Mesenchymal stem cell (in vitro differentiated cells and primary cell): ENCODE measurements around the gene PLK5.
A peak's percentile ranks its signal among the peaks of the same experiment; 100 is the strongest.

Source experiments
- DNase-seq: peaks from one replicate; pipeline ENCODE4 v3.0.0-alpha.2; 2013
- H2AFZ ChIP-seq: one replicate; pipeline ENCODE4 v1.6.1; 2013; ENCODE audit warnings: low read depth, mild to moderate bottlenecking, control low read depth, inconsistent platforms, low read length, moderate library complexity
- H2AK5ac ChIP-seq: 2 replicates; pipeline ENCODE4 v1.6.1; 2013; ENCODE audit warnings: low read length, moderate library complexity, mild to moderate bottlenecking, inconsistent platforms; ENCODE audit not compliant: severe bottlenecking
- H2BK120ac ChIP-seq: one replicate; pipeline ENCODE4 v1.6.1; 2013; ENCODE audit warnings: low read depth, mild to moderate bottlenecking, inconsistent platforms, low read length, moderate library complexity
- H2BK12ac ChIP-seq, 2 experiments: one replicate each; pipeline ENCODE4 v1.6.1; 2013; ENCODE audit warnings: inconsistent platforms in 2 of 2, low read length in 2 of 2, mild to moderate bottlenecking in 2 of 2, moderate library complexity in 2 of 2, control low read depth in 1 of 2
- H2BK15ac ChIP-seq: one replicate; pipeline ENCODE4 v1.6.1; 2013; ENCODE audit warnings: mild to moderate bottlenecking, low read depth, inconsistent platforms; ENCODE audit not compliant: poor library complexity, severe bottlenecking
- H2BK5ac ChIP-seq: 2 replicates; pipeline ENCODE4 v1.6.1; 2013; ENCODE audit warnings: low read depth, mild to moderate bottlenecking, low read length, control low read depth, inconsistent platforms; ENCODE audit not compliant: poor library complexity, severe bottlenecking
- H3K14ac ChIP-seq, 2 experiments: one replicate each; pipeline ENCODE4 v1.6.1; 2013; ENCODE audit warnings: inconsistent platforms in 2 of 2, low read length in 2 of 2, control low read depth in 1 of 2, mild to moderate bottlenecking in 1 of 2, moderate library complexity in 1 of 2
- H3K18ac ChIP-seq, 2 experiments: one replicate each; pipeline ENCODE4 v1.6.1; 2013; ENCODE audit warnings: inconsistent platforms in 2 of 2, low read length in 2 of 2, control low read depth in 1 of 2, low read depth in 1 of 2, mild to moderate bottlenecking in 1 of 2
- H3K23ac ChIP-seq, 2 experiments: one replicate each; pipeline ENCODE4 v1.6.1; 2013; ENCODE audit warnings: inconsistent platforms in 2 of 2, low read length in 2 of 2, mild to moderate bottlenecking in 2 of 2, moderate library complexity in 2 of 2, control low read depth in 1 of 2
- H3K27ac ChIP-seq: 2 replicates; pipeline ENCODE4 v1.5.1; 2013; ENCODE audit warnings: mild to moderate bottlenecking, moderate library complexity, low read length, control low read depth, inconsistent platforms; ENCODE audit not compliant: poor library complexity, severe bottlenecking
- H3K27me3 ChIP-seq, 2 experiments: 2 replicates each; pipeline versions ENCODE4 v1.6.1 to v1.7.0; 2013; ENCODE audit warnings: low read length in 2 of 2, mild to moderate bottlenecking in 2 of 2, moderate library complexity in 2 of 2, control low read depth in 1 of 2, inconsistent platforms in 1 of 2; ENCODE audit not compliant: control insufficient read depth in 1 of 2, insufficient read depth in 1 of 2
- H3K36me3 ChIP-seq, 2 experiments: 2 replicates each; pipeline versions ENCODE4 v1.6.1 to v1.7.0; 2013; ENCODE audit warnings: low read length in 2 of 2, control low read depth in 1 of 2, inconsistent platforms in 1 of 2, low read depth in 1 of 2, mild to moderate bottlenecking in 1 of 2; ENCODE audit not compliant: insufficient read depth in 2 of 2, control insufficient read depth in 1 of 2
- H3K4ac ChIP-seq, 2 experiments: one replicate each; pipeline ENCODE4 v1.6.1; 2013; ENCODE audit warnings: inconsistent platforms in 2 of 2, low read length in 2 of 2, mild to moderate bottlenecking in 2 of 2, moderate library complexity in 2 of 2, control low read depth in 1 of 2, low read depth in 1 of 2
- H3K4me1 ChIP-seq: 2 replicates; pipeline ENCODE4 v1.6.1; 2013; ENCODE audit warnings: low read depth, low read length, control low read depth; ENCODE audit not compliant: control insufficient read depth, insufficient read depth
- H3K4me2 ChIP-seq: 2 replicates; pipeline ENCODE4 v1.6.1; 2013; ENCODE audit warnings: low read length, mild to moderate bottlenecking, inconsistent platforms; ENCODE audit not compliant: poor library complexity, severe bottlenecking
- H3K4me3 ChIP-seq, 2 experiments: 2 replicates each; pipeline versions ENCODE4 v1.5.1 to v1.7.0; 2013; ENCODE audit warnings: low read length in 2 of 2, mild to moderate bottlenecking in 2 of 2, control low read depth in 1 of 2, low read depth in 1 of 2; ENCODE audit not compliant: insufficient read depth in 1 of 2
- H3K79me1 ChIP-seq: replicated peaks from 2 replicates; pipeline ENCODE4 v1.6.1; 2013; ENCODE audit warnings: mild to moderate bottlenecking, control low read depth, low read length, inconsistent platforms; ENCODE audit not compliant: poor library complexity, severe bottlenecking
- H3K9ac ChIP-seq: 2 replicates; pipeline ENCODE4 v1.7.0; 2013; ENCODE audit warnings: mild to moderate bottlenecking, low read length, moderate library complexity
- H3K9me3 ChIP-seq: 2 replicates; pipeline ENCODE4 v1.7.0; 2013; ENCODE audit warnings: mild to moderate bottlenecking, low read length; ENCODE audit not compliant: control insufficient read depth
- H4K8ac ChIP-seq: one replicate; pipeline ENCODE4 v1.6.1; 2013; ENCODE audit warnings: inconsistent platforms, mild to moderate bottlenecking, low read length, moderate library complexity
- H4K91ac ChIP-seq: one replicate; pipeline ENCODE4 v1.6.1; 2013; ENCODE audit warnings: mild to moderate bottlenecking, low read length, inconsistent platforms
- WGBS: methylation state at CpG from one replicate; pipeline ENCODE4 v1.1.7; 2013; ENCODE audit warnings: mixed read lengths; 5-methylcytosine and 5-hydroxymethylcytosine counted together

Gene PLK5

DNA sequence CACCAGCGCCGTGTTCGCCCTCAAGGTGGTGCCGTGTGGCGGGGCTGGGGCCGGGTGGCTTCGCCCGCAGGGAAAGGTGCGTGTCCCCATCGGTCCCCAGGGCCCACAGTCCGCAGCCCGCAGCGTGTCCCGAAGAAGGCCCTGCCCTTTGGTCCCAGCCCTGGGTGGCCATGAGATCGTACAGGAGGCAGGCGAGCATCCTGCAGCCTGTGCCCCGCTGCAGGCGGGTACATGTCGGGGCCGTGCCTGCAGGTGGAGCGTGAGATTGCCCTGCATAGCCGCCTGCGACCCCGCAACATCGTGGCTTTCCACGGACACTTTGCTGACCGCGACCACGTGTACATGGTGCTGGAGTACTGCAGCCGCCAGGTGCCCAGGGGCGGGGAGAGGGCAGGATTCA lies 1.5 kb downstream of the PLK5 start:
- Histone ChIP-seq H4K91ac (no peak overlapping the region), H2BK12ac (peak overlapping the region in 1 of 2 experiments; percentile 40)

GRCh38 chr19:1526066-1526778 lies 2.3 kb downstream of the PLK5 start:
- no peak overlapping the region for H4K8ac ChIP-seq
- H2AK5ac ChIP-seq = no peak overlapping the region
- H2BK15ac ChIP-seq = no peak overlapping the region
- DNase-seq = no peak
- H3K9me3 ChIP-seq = no peaks in the 10 kb centered on the region
- H3K27ac ChIP-seq = no peak overlapping the region
- no peak overlapping the region for H3K4me2 ChIP-seq
- no peak overlapping the region for H2BK12ac ChIP-seq
- no peak overlapping the region for H2BK5ac ChIP-seq
- no peak overlapping the region for H3K23ac ChIP-seq
- no peak overlapping the region for H3K9ac ChIP-seq
- no peak overlapping the region for H3K4ac ChIP-seq
- no peak overlapping the region for H2BK120ac ChIP-seq
- WGBS = 91% methylated on average over 28 of the region's 33 CpGs
- H3K14ac ChIP-seq = no peak overlapping the region
- H3K18ac ChIP-seq = no peak overlapping the region
- H3K4me1 ChIP-seq = peaks cover 14% of the 10 kb centered on the region
- H2AFZ ChIP-seq = no peak overlapping the region
- H3K4me3 ChIP-seq = no peak overlapping the region
- peaks cover 0 to 6% of the 10 kb centered on the region in 2 experiments for H3K36me3 ChIP-seq
- H3K27me3 ChIP-seq = peaks cover 34 to 57% of the 10 kb centered on the region in 2 experiments
- no peak overlapping the region for H4K91ac ChIP-seq
- H3K79me1 ChIP-seq = no peaks in the 10 kb centered on the region

More for the DNA sequence above, 1.5 kb downstream of the PLK5 start:
- no peak overlapping the region for H2BK15ac ChIP-seq
- H2AK5ac ChIP-seq = no peak overlapping the region
- no peak overlapping the region for H2BK5ac ChIP-seq
- H3K27me3 ChIP-seq = peaks cover 34 to 62% of the 10 kb centered on the region in 2 experiments
- H3K4me3 ChIP-seq = peak overlapping the region in 1 of 2 experiments; percentile 18
- no peak overlapping the region for H3K4me2 ChIP-seq
- no peak overlapping the region for H3K18ac ChIP-seq
- no peaks in the 10 kb centered on the region for H3K9me3 ChIP-seq
- H3K4ac ChIP-seq = no peak overlapping the region
- peaks cover 0 to 6% of the 10 kb centered on the region in 2 experiments for H3K36me3 ChIP-seq
- peak overlapping the region in 1 of 2 experiments; percentile 35 for H3K14ac ChIP-seq
- 88% methylated on average over 31 of the region's 31 CpGs for WGBS
- no peak for DNase-seq
- H4K8ac ChIP-seq = no peak overlapping the region
- H2BK120ac ChIP-seq = no peak overlapping the region
- no peaks in the 10 kb centered on the region for H3K79me1 ChIP-seq
- no peak overlapping the region for H2AFZ ChIP-seq
- peak overlapping the region in 1 of 2 experiments; percentile 34 for H3K23ac ChIP-seq
- no peak overlapping the region for H3K27ac ChIP-seq
- no peak overlapping the region for H3K9ac ChIP-seq
- H3K4me1 ChIP-seq = peaks cover 14% of the 10 kb centered on the region

DNA sequence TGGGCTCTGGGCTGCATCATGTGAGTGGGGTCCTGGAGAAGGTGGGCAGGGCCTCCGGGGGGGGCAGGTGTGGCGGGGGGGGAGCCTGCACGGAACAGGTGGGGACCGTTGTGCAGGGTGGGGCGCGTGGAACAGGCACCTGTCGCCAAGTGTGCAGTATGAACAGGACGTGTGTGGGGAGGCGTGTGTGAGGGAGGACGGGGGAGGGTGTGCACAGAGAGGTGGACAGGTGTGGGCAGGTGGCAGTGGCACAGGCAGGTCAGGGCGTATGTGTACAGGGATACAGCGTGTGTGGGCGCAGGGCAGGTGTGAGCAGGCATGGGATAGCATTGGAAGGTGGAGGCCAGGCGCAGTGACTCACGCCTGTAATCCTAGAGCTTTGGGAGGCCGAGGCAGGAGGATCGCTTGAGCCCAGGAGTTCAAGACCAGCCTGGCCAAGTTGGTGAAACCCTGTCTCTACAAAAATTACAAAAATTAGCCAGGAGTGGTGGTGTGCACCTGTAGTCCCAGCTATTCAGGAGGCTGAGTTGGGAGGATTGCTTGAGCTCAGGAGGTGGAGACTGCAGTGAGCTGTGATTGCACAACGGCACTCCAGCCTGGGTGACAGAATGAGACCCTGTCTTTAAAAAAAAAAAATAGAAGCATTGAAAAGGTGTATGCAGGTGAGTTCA lies 3.2 kb downstream of the PLK5 start:
- Histone ChIP-seq H4K91ac (no peak overlapping the region), H3K36me3 (peaks cover 0 to 6% of the 10 kb centered on the region in 2 experiments), H2BK15ac (no peak overlapping the region), H3K9me3 (no peaks in the 10 kb centered on the region), H2AK5ac (no peak overlapping the region), H2BK5ac (no peak overlapping the region), H4K8ac (no peak overlapping the region), H3K23ac (no peak overlapping the region), H3K18ac (no peak overlapping the region), H2BK12ac (no peak overlapping the region), H3K9ac (no peak overlapping the region), H3K4me2 (no peak overlapping the region), H3K4me3 (no peak overlapping the region), H2BK120ac (no peak overlapping the region), H3K27ac (no peak overlapping the region), H3K4me1 (peaks cover 14% of the 10 kb centered on the region), H2AFZ (no peak overlapping the region), H3K14ac (no peak overlapping the region), H3K27me3 (peaks cover 26 to 55% of the 10 kb centered on the region in 2 experiments), H3K4ac (no peak overlapping the region), H3K79me1 (no peaks in the 10 kb centered on the region)
- 82% methylated on average over 16 of the region's 18 CpGs for WGBS
- no peak for DNase-seq

DNA sequence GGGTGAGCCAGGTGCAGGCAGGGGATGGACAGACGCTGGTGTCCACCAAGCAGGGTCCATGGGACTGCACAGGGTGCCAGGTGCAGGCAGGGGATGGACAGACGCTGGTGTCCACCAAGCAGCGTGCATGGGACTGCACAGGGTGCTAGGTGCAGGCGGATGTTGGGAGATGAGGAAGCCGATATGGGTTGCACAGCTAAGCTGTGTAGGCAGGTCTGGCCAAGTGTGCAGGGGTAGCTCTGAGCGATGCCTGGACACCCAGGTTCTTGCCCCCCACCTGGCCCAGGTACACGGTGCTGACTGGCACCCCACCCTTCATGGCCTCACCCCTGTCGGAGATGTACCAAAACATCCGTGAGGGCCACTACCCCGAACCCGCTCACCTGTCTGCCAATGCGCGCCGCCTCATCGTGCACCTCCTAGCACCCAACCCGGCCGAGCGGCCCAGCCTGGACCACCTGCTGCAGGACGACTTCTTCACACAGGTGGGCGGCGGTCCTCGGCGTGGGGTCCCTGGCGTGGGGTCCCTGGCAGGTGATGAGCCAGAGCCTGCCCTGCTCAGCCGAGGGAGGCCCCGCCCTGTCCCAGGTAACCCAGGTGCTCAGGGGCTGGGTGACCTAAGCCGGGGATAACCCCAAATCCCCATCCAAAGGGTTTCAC lies 3.9 kb downstream of the PLK5 start:
- H2BK5ac ChIP-seq = no peak overlapping the region
- H3K79me1 ChIP-seq = no peaks in the 10 kb centered on the region
- H3K4me1 ChIP-seq = peaks cover 14% of the 10 kb centered on the region
- H2AFZ ChIP-seq = no peak overlapping the region
- no peak overlapping the region for H2BK120ac ChIP-seq
- no peak overlapping the region for H3K14ac ChIP-seq
- no peak overlapping the region for H3K4ac ChIP-seq
- peak overlapping the region; percentile 40 for H4K91ac ChIP-seq
- H3K4me2 ChIP-seq = no peak overlapping the region
- H3K4me3 ChIP-seq = peak overlapping the region in 1 of 2 experiments; percentile 31
- peaks cover 23 to 50% of the 10 kb centered on the region in 2 experiments for H3K27me3 ChIP-seq
- H3K36me3 ChIP-seq = peaks cover 0 to 6% of the 10 kb centered on the region in 2 experiments
- H3K9me3 ChIP-seq = no peaks in the 10 kb centered on the region
- no peak overlapping the region for H4K8ac ChIP-seq
- no peak overlapping the region for H3K9ac ChIP-seq
- H2AK5ac ChIP-seq = no peak overlapping the region
- no peak for DNase-seq
- H2BK15ac ChIP-seq = no peak overlapping the region
- no peak overlapping the region for H3K18ac ChIP-seq
- no peak overlapping the region for H3K27ac ChIP-seq
- no peak overlapping the region for H3K23ac ChIP-seq
- H2BK12ac ChIP-seq = no peak overlapping the region
- 84% methylated on average over 27 of the region's 27 CpGs for WGBS
